DLD1 (cell line): Measurements from ENCODE around the gene STX19.
"Not testable (repeated sequence)": the region's sequence is repeated elsewhere in the genome, so short reads cannot be mapped to it uniquely, and the experiment has no call there.

Experiments
- in situ Hi-C: cut with HindIII; loops from 2 replicates; pipeline ENCODE4 v1.10.0; 2017; ENCODE audit warnings: low sequenced_read_pairs

STX19 gene

GRCh38 chr3:93979850-93980676 lies 48.3 kb downstream of the STX19 start, which contains the start of gene ARL13B:
TSS of gene ARL13B (plus strand) at chr3:93980155. CDS start at chr3:93980424, 269 bp downstream.
- in situ Hi-C loops = no loop called here

GRCh38 chr3:93973131-93974126 lies 55.0 kb downstream of the STX19 start, which contains the start of gene PROS1:
TSS of gene PROS1 (minus strand) at chr3:93973896. CDS start at chr3:93973749, 147 bp downstream.
- in situ Hi-C loops = no loop called here

DNA sequence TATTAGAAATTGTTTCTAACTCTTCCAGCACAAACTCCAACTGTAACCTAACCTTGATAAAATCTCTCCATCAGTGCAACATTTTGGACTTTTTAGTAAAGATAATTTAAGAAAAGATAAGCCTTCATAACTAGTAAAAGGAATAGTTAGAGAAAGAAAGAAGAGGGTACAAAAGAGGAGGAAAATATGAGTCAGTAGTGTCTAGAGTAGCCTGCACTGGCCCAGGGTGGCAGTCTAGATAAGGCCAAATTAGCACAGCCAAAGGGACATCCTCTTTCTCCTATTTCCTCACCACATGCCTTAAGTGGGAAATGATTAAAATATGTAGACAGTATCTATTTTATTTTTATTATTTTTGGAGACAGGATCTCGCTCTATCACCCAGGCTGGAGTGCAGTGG lies 58.4 kb downstream of the STX19 start:
- in situ Hi-C loops = no loop called here

DNA sequence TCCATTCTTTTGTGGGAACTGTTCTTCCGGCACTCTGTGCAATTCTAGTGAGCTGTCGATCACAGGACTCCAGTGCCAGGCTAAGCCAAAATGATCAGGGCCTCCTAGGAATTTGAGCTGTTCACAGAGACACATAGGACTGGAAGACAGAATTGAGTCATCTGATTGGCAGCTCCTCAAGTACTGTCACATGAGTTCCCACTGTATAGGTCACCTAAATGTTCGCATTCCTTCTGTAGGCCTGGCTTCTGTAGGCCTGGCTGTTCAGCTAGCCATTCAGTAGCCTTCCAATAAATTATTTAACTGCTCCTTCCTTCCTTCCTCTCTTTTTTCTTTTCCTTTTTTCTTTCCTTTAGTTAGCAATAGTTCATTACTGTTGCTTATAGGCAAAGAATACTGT lies 59.0 kb downstream of the STX19 start:
- in situ Hi-C loops = no loop called here

- in situ Hi-C loops = not testable (repeated sequence)
These were observed 63.3 kb downstream of the STX19 start for GRCh38 chr3:93965106-93965505.
